Measurements from ENCODE around the gene SDK1. TPM values are rescaled to one million over a fixed set of nuclear protein-coding genes. Genes with fewer than 3 reads are reported as not detected.

The SDK1 gene
- total RNA-seq, 1 donor from 2014 or later = 0.26 TPM

GRCh38 chr7:3455806-3456595 is 154.9 kb downstream of the SDK1 start:
- FAIRE-seq = no peak
- no peak for TF ChIP-seq CTCF (IDR thresholded peaks at IDR 0.05; ENCODE audit: insufficient read depth, low read length, severe bottlenecking)
- no peak overlapping the region for H3K4me3 ChIP-seq (ENCODE audit: low read depth, low read length)

GRCh38 chr7:3459111-3459510 is 158.1 kb downstream of the SDK1 start:
- FAIRE-seq (no peak), DNase-seq (ENCODE audit: low read depth) (no peak)
- no peak for TF ChIP-seq CTCF (IDR thresholded peaks at IDR 0.05; ENCODE audit: insufficient read depth, low read length, severe bottlenecking)
- Histone ChIP-seq H3K4me3 (ENCODE audit: low read depth, low read length) (no peak overlapping the region), H3K27me3 (ENCODE audit: control insufficient read depth, insufficient read depth, low read length) (no peaks in the 10 kb centered on the region), H3K36me3 (ENCODE audit: control insufficient read depth, insufficient read depth, low read length) (no peaks in the 10 kb centered on the region)

More at GRCh38 chr7:3455806-3456595, 154.9 kb downstream of the SDK1 start:
- H3K36me3 ChIP-seq (ENCODE audit: control insufficient read depth, insufficient read depth, low read length) = no peaks in the 10 kb centered on the region
- no peaks in the 10 kb centered on the region for H3K27me3 ChIP-seq (ENCODE audit: control insufficient read depth, insufficient read depth, low read length)
- DNase-seq (ENCODE audit: low read depth) = no peak

GRCh38 chr7:3461923-3462322 is 160.9 kb downstream of the SDK1 start:
- no peaks in the 10 kb centered on the region for H3K36me3 ChIP-seq (ENCODE audit: control insufficient read depth, insufficient read depth, low read length)
- DNase-seq (ENCODE audit: low read depth) (no peak), FAIRE-seq (no peak)
- no peak for TF ChIP-seq CTCF (IDR thresholded peaks at IDR 0.05; ENCODE audit: insufficient read depth, low read length, severe bottlenecking)
- H3K4me3 ChIP-seq (ENCODE audit: low read depth, low read length) = no peak overlapping the region
- no peaks in the 10 kb centered on the region for H3K27me3 ChIP-seq (ENCODE audit: control insufficient read depth, insufficient read depth, low read length)

- no peak for FAIRE-seq
Observed at GRCh38 chr7:3463696-3464095, 162.6 kb downstream of the SDK1 start.

GRCh38 chr7:3464900-3465622 is 164.0 kb downstream of the SDK1 start:
- no peaks in the 10 kb centered on the region for H3K27me3 ChIP-seq (ENCODE audit: control insufficient read depth, insufficient read depth, low read length)
- TF ChIP-seq CTCF (IDR thresholded peaks at IDR 0.05; ENCODE audit: insufficient read depth, low read length, severe bottlenecking) = no peak
- peak; percentile 70 for FAIRE-seq

More at GRCh38 chr7:3463696-3464095, 162.6 kb downstream of the SDK1 start:
- no peaks in the 10 kb centered on the region for H3K36me3 ChIP-seq (ENCODE audit: control insufficient read depth, insufficient read depth, low read length)
- no peaks in the 10 kb centered on the region for H3K27me3 ChIP-seq (ENCODE audit: control insufficient read depth, insufficient read depth, low read length)
- DNase-seq (ENCODE audit: low read depth) = no peak
- no peak for TF ChIP-seq CTCF (IDR thresholded peaks at IDR 0.05; ENCODE audit: insufficient read depth, low read length, severe bottlenecking)
- no peak overlapping the region for H3K4me3 ChIP-seq (ENCODE audit: low read depth, low read length)

More at GRCh38 chr7:3464900-3465622, 164.0 kb downstream of the SDK1 start:
- Histone ChIP-seq H3K36me3 (ENCODE audit: control insufficient read depth, insufficient read depth, low read length) (no peaks in the 10 kb centered on the region), H3K4me3 (ENCODE audit: low read depth, low read length) (no peak overlapping the region)
- no peak for DNase-seq (ENCODE audit: low read depth)
